ENCODE data around the gene NHSL2. TPM values are rescaled to one million over a fixed set of nuclear protein-coding genes. Genes with fewer than 3 reads are reported as not detected.

The NHSL2 gene
- total RNA-seq, 1 donor from 2014 or later = 13.0 TPM

- FAIRE-seq (no peak), DNase-seq (ENCODE audit: low read depth) (no peak)
- Histone ChIP-seq H3K79me2 (ENCODE audit: insufficient read depth, low read length) (no peaks in the 10 kb centered on the region), H3K4me1 (ENCODE audit: insufficient read depth, low read length) (peaks cover 38% of the 10 kb centered on the region), H4K20me1 (ENCODE audit: insufficient read depth, low read length) (no peaks in the 10 kb centered on the region), H2AFZ (ENCODE audit: low read depth, low read length) (no peak overlapping the region), H3K4me2 (ENCODE audit: low read length) (peak overlapping the region; percentile 80), H3K27me3 (ENCODE audit: insufficient read depth, low read length) (no peaks in the 10 kb centered on the region), H3K9ac (ENCODE audit: low read length) (no peak overlapping the region), H3K36me3 (ENCODE audit: insufficient read depth, low read length) (no peaks in the 10 kb centered on the region), H3K4me3 (ENCODE audit: insufficient read depth, low read depth, low read length) (no peak overlapping the region), H3K27ac (ENCODE audit: low read depth, low read length) (peak overlapping the region; percentile 55), H3K9me3 (ENCODE audit: insufficient read depth, low read depth, low read length) (no peaks in the 10 kb centered on the region)
- H3K27me3 Mint-ChIP-seq (ENCODE audit: low read depth, unreplicated experiment) = no peaks in the 10 kb centered on the region
- H3K9me3 Mint-ChIP-seq (ENCODE audit: unreplicated experiment) = no peaks in the 10 kb centered on the region
- no peak overlapping the region for H3K27ac Mint-ChIP-seq (ENCODE audit: unreplicated experiment)
- TF ChIP-seq CTCF (IDR thresholded peaks at IDR 0.05; ENCODE audit: insufficient read depth, low read depth, low read length) (no peak), EZH2 (IDR thresholded peaks at IDR 0.05; ENCODE audit: insufficient read depth, low read length) (no peak)
- no peak overlapping the region for H3K4me3 Mint-ChIP-seq (ENCODE audit: unreplicated experiment)
- H3K4me1 Mint-ChIP-seq (ENCODE audit: low read depth, unreplicated experiment) = peaks cover 23% of the 10 kb centered on the region
- peaks cover 2% of the 10 kb centered on the region for H3K36me3 Mint-ChIP-seq (ENCODE audit: low read depth, unreplicated experiment)
Observed at GRCh38 chrX:72030431-72030830, 119.8 kb downstream of the NHSL2 start.

- no peaks in the 10 kb centered on the region for H3K9me3 ChIP-seq (ENCODE audit: insufficient read depth, low read depth, low read length)
- H3K4me3 Mint-ChIP-seq (ENCODE audit: unreplicated experiment) = no peak overlapping the region
- peaks cover 38% of the 10 kb centered on the region for H3K4me1 ChIP-seq (ENCODE audit: insufficient read depth, low read length)
- H3K27ac ChIP-seq (ENCODE audit: low read depth, low read length) = no peak overlapping the region
- H3K4me2 ChIP-seq (ENCODE audit: low read length) = no peak overlapping the region
- no peak overlapping the region for H3K9ac ChIP-seq (ENCODE audit: low read length)
- no peaks in the 10 kb centered on the region for H3K27me3 ChIP-seq (ENCODE audit: insufficient read depth, low read length)
- no peaks in the 10 kb centered on the region for H4K20me1 ChIP-seq (ENCODE audit: insufficient read depth, low read length)
- no peak overlapping the region for H2AFZ ChIP-seq (ENCODE audit: low read depth, low read length)
- TF ChIP-seq EZH2 (IDR thresholded peaks at IDR 0.05; ENCODE audit: insufficient read depth, low read length) = no peak
- H3K4me1 Mint-ChIP-seq (ENCODE audit: low read depth, unreplicated experiment) = peaks cover 23% of the 10 kb centered on the region
- no peaks in the 10 kb centered on the region for H3K27me3 Mint-ChIP-seq (ENCODE audit: low read depth, unreplicated experiment)
- no peak for DNase-seq (ENCODE audit: low read depth)
- no peaks in the 10 kb centered on the region for H3K36me3 ChIP-seq (ENCODE audit: insufficient read depth, low read length)
- no peak overlapping the region for H3K4me3 ChIP-seq (ENCODE audit: insufficient read depth, low read depth, low read length)
- H3K36me3 Mint-ChIP-seq (ENCODE audit: low read depth, unreplicated experiment) = peaks cover 1% of the 10 kb centered on the region
- no peak overlapping the region for H3K27ac Mint-ChIP-seq (ENCODE audit: unreplicated experiment)
- H3K9me3 Mint-ChIP-seq (ENCODE audit: unreplicated experiment) = no peaks in the 10 kb centered on the region
- no peaks in the 10 kb centered on the region for H3K79me2 ChIP-seq (ENCODE audit: insufficient read depth, low read length)
- no peak for FAIRE-seq
Observed at GRCh38 chrX:72031118-72031517, 120.5 kb downstream of the NHSL2 start.

- TF ChIP-seq CTCF (IDR thresholded peaks at IDR 0.05; ENCODE audit: insufficient read depth, low read depth, low read length) (no peak), EZH2 (IDR thresholded peaks at IDR 0.05; ENCODE audit: insufficient read depth, low read length) (no peak)
Observed at GRCh38 chrX:72031634-72032033, 121.0 kb downstream of the NHSL2 start.

More at GRCh38 chrX:72031634-72032033, 121.0 kb downstream of the NHSL2 start:
- Histone ChIP-seq H2AFZ (ENCODE audit: low read depth, low read length) (no peak overlapping the region), H3K9me3 (ENCODE audit: insufficient read depth, low read depth, low read length) (no peaks in the 10 kb centered on the region), H3K79me2 (ENCODE audit: insufficient read depth, low read length) (no peaks in the 10 kb centered on the region), H4K20me1 (ENCODE audit: insufficient read depth, low read length) (no peaks in the 10 kb centered on the region), H3K4me3 (ENCODE audit: insufficient read depth, low read depth, low read length) (no peak overlapping the region), H3K9ac (ENCODE audit: low read length) (no peak overlapping the region), H3K36me3 (ENCODE audit: insufficient read depth, low read length) (no peaks in the 10 kb centered on the region), H3K27me3 (ENCODE audit: insufficient read depth, low read length) (no peaks in the 10 kb centered on the region), H3K4me1 (ENCODE audit: insufficient read depth, low read length) (peaks cover 34% of the 10 kb centered on the region), H3K4me2 (ENCODE audit: low read length) (no peak overlapping the region), H3K27ac (ENCODE audit: low read depth, low read length) (no peak overlapping the region)
- no peaks in the 10 kb centered on the region for H3K27me3 Mint-ChIP-seq (ENCODE audit: low read depth, unreplicated experiment)
- FAIRE-seq (peak; percentile 60), DNase-seq (ENCODE audit: low read depth) (no peak)
- H3K36me3 Mint-ChIP-seq (ENCODE audit: low read depth, unreplicated experiment) = no peaks in the 10 kb centered on the region
- no peak overlapping the region for H3K27ac Mint-ChIP-seq (ENCODE audit: unreplicated experiment)
- H3K4me3 Mint-ChIP-seq (ENCODE audit: unreplicated experiment) = no peak overlapping the region
- peaks cover 22% of the 10 kb centered on the region for H3K4me1 Mint-ChIP-seq (ENCODE audit: low read depth, unreplicated experiment)
- peaks cover 3% of the 10 kb centered on the region for H3K9me3 Mint-ChIP-seq (ENCODE audit: unreplicated experiment)
